Gastrocnemius medialis (tissue), 4 donors: Measurements from ENCODE around the gene TCF7L2.

Experiments used
- POLR2A ChIP-seq, 2 donors: fragments of 450-650 bp; IDR thresholded peaks; one replicate each; pipeline ENCODE4 v1.6.1; 2017; ENCODE audit warnings: antibody characterized with exemption in 2 of 2, mild to moderate bottlenecking in 2 of 2, moderate library complexity in 2 of 2
- TF ChIP-seq, protein P1 (sequence below), 5 experiments: fragments of 450-650 bp in 3 of 5; fragments of 200-600 bp in 2 of 5; sonication (generic) in 2 of 5; IDR thresholded peaks in 4 of 5; conservative IDR thresholded peaks in 1 of 5; 1 replicate in 4 of 5; 2 replicates in 1 of 5; pipeline ENCODE4 v1.5.1; 2016 to 2019; ENCODE audit warnings: antibody characterized with exemption in 5 of 5, mild to moderate bottlenecking in 3 of 5, moderate library complexity in 3 of 5

DNA sequence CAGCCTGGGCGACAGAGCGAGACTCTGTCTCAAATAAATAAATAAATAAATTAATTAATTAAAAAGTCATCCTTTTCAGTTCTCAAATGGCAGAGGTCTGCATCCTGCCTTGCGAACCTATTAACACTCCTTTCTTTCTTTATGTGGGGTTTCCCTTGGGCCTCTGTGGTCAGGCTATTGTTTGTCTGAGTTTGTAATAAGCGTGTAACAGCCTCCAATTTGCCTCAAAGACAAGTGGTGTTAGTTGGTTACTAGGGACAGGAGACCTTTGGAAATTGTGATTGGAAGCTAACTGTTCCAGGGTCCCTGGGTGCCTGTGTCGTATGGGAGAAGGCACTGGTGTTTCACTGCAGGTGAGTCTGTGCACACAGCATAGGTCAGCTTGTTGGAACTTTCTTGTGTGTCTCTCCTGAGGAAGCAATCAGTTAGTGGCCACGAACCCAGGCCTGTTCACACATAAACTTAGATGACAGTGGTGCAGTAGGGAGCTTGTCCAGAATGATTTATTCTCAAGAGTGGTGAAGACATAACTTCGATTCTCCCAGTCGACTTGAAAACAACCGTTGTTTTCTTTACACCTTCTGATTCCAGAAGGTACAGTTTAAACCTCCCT, 33.5 kb downstream of the TCF7L2 start:
- TF ChIP-seq, protein P1, sequence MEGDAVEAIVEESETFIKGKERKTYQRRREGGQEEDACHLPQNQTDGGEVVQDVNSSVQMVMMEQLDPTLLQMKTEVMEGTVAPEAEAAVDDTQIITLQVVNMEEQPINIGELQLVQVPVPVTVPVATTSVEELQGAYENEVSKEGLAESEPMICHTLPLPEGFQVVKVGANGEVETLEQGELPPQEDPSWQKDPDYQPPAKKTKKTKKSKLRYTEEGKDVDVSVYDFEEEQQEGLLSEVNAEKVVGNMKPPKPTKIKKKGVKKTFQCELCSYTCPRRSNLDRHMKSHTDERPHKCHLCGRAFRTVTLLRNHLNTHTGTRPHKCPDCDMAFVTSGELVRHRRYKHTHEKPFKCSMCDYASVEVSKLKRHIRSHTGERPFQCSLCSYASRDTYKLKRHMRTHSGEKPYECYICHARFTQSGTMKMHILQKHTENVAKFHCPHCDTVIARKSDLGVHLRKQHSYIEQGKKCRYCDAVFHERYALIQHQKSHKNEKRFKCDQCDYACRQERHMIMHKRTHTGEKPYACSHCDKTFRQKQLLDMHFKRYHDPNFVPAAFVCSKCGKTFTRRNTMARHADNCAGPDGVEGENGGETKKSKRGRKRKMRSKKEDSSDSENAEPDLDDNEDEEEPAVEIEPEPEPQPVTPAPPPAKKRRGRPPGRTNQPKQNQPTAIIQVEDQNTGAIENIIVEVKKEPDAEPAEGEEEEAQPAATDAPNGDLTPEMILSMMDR (IDR thresholded peaks at IDR 0.05 in 4 of 5, conservative IDR thresholded peaks at IDR 0.05 in 1 of 5) = no peak
- TF ChIP-seq POLR2A (IDR thresholded peaks at IDR 0.05) = no peak
